Type B pancreatic cell (in vitro differentiated cells): ENCODE data around the gene FOXA3. TPM values are rescaled to one million over a fixed set of nuclear protein-coding genes. Genes with fewer than 3 reads are reported as not detected.
A peak's percentile ranks its signal among the peaks of the same experiment; 100 is the strongest.
"Not testable (repeated sequence)": the region's sequence is repeated elsewhere in the genome, so short reads cannot be mapped to it uniquely, and the experiment has no call there.

Experiments
- DNase-seq: peaks from one replicate; pipeline ENCODE4 v3.0.0; 2021; ENCODE audit warnings: mixed read lengths; ENCODE audit not compliant: unreplicated experiment; ENCODE audit errors: extremely low spot score
- H3K27ac Mint-ChIP-seq: 2 replicates; pipeline ENCODE4 v1.8.0; 2021; ENCODE audit warnings: mild to moderate bottlenecking, mixed read lengths
- H3K27me3 Mint-ChIP-seq: 2 replicates; pipeline ENCODE4 v1.8.0; 2021; ENCODE audit warnings: mixed read lengths
- H3K36me3 Mint-ChIP-seq: 2 replicates; pipeline ENCODE4 v1.8.0; 2021; ENCODE audit warnings: mixed read lengths
- H3K4me1 Mint-ChIP-seq: one replicate; pipeline ENCODE4 v1.8.0; 2021; ENCODE audit warnings: mixed read lengths; ENCODE audit not compliant: unreplicated experiment
- H3K4me3 Mint-ChIP-seq: 2 replicates; pipeline ENCODE4 v1.8.0; 2021; ENCODE audit warnings: mild to moderate bottlenecking, mixed read lengths
- H3K9me3 Mint-ChIP-seq: 2 replicates; pipeline ENCODE4 v1.8.0; 2021; ENCODE audit warnings: mixed read lengths
- total RNA-seq: library from RNA; stranded (reverse); gene quantifications from 2 replicates; pipeline ENCODE4 v1.2.1, GENCODE V29; 2021; ENCODE audit warnings: low replicate concordance
- TF ChIP-seq, protein P1 (sequence below): fragments of 200-600 bp; sonication (generic); conservative IDR thresholded peaks from 2 replicates; pipeline ENCODE4 v1.5.0; 2021; ENCODE audit warnings: antibody characterized with exemption, mild to moderate bottlenecking

FOXA3 gene
- total RNA-seq, 1 donor from 2014 or later, result 3.3 TPM

DNA sequence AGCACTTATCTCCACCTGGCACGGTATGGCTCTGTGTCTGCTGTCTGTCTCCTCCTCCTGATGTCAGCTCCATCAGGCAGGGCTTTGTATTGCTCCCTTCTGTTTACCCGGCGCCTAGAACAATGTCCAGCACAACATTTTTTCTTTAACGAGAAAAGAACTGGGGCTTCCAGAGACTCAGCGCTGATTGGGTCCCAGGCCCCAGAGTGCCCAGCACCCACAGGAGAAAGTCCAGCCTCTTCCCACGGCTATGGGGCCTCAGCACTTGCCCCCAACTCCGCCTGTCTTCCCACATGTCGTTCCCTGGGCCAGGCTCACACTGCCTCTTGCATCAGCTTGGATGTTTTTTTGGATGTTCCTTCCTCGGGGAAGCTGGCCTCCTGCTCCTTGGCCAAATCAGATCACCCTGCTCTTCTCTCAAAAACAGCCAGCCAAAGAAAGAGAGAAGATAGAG is 31.4 kb downstream of the FOXA3 start:
- DNase-seq, result no peak
- Mint-ChIP-seq H3K4me3 (no peak overlapping the region), H3K27me3 (peaks cover 2% of the 10 kb centered on the region), H3K27ac (no peak overlapping the region), H3K9me3 (no peaks in the 10 kb centered on the region), H3K36me3 (peaks cover 21% of the 10 kb centered on the region), H3K4me1 (peaks cover 1% of the 10 kb centered on the region)
- TF ChIP-seq, protein P1, sequence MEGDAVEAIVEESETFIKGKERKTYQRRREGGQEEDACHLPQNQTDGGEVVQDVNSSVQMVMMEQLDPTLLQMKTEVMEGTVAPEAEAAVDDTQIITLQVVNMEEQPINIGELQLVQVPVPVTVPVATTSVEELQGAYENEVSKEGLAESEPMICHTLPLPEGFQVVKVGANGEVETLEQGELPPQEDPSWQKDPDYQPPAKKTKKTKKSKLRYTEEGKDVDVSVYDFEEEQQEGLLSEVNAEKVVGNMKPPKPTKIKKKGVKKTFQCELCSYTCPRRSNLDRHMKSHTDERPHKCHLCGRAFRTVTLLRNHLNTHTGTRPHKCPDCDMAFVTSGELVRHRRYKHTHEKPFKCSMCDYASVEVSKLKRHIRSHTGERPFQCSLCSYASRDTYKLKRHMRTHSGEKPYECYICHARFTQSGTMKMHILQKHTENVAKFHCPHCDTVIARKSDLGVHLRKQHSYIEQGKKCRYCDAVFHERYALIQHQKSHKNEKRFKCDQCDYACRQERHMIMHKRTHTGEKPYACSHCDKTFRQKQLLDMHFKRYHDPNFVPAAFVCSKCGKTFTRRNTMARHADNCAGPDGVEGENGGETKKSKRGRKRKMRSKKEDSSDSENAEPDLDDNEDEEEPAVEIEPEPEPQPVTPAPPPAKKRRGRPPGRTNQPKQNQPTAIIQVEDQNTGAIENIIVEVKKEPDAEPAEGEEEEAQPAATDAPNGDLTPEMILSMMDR, result no peak

DNA sequence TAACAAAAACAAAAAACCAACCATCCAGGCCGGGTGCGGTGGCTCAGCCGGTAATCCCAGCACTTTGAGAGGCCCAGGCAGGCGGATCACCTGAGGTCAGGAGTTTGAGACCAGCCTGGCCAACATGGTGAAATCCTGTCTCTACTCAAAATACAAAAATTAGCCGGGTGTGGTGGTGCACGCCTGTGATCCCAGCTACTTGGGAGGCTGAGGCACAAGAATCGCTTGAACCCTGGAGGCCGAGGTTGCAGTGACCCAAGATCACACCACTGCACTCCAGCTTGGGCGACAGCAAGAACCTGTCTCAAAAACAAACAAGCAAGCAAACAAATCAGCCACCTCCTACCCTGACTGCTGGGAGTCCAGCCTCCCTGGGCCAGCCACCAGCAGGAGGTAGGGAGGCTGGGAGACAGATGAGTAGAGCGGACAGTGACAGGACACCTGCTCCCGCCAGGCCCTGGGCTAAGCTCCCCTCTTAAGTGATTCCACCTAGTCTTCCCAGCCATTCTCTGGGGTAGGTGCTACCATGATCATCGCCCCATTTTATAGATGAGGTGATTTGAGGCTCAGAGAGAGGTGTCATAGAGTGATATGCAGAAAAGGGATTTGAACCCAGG is 32.0 kb downstream of the FOXA3 start:
- not testable (repeated sequence) for H3K4me3 Mint-ChIP-seq, H3K27ac Mint-ChIP-seq, DNase-seq, H3K4me1 Mint-ChIP-seq, H3K27me3 Mint-ChIP-seq, H3K9me3 Mint-ChIP-seq
- peaks cover 25% of the 10 kb centered on the region for H3K36me3 Mint-ChIP-seq

DNA sequence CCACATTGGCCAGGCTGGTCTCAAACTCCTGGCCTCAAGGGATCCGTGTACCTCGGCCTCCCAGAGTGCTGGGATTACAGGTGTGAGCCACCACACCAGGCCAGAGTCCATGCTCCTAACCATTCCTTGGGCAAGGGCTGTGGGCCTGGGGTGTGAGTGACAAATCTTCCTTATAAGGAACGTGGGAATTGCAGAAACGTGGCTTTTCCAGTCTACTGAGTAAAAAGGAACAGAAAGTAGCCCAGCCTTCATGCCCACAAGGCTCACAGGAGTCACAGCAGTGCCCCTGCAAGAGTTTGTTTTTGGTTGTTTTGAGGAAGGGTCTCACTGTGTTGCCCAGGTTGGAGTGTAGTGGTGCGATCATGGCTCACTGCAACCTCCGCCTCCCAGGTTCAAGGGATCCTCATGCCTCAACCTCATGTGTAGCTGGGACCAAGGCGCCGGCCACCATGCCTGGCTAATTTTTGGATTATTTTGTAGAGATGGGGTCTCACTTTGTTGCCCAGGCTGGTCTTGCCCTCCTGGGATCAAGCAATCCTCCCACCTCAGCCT is 33.2 kb downstream of the FOXA3 start:
- TF ChIP-seq, protein P1, result no peak
- Mint-ChIP-seq H3K4me3 (no peak overlapping the region), H3K4me1 (peaks cover 6% of the 10 kb centered on the region), H3K27me3 (peaks cover 7% of the 10 kb centered on the region), H3K9me3 (no peaks in the 10 kb centered on the region), H3K36me3 (peaks cover 25% of the 10 kb centered on the region), H3K27ac (no peak overlapping the region)
- DNase-seq, result no peak

DNA sequence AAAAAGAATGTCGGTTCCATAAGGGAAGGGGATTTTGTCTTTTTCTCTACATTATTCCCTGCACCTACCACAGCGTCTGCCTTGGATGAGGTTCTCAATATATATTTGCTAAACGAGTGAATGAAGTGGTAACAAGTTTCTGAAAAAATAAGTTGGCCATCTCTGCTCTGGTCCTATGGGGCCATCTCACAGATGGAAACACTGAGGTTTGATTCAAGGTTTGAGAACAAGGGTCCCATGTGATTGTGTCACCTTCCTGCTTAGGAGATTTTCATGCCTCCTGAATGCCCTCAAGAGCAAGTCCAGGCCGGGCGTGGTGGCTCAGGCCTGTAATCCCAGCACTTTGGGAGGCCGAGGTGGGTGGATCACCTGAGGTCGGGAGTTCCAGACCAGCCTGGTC is 35.1 kb downstream of the FOXA3 start:
- no peak overlapping the region for H3K27ac Mint-ChIP-seq
- H3K36me3 Mint-ChIP-seq, result peaks cover 25% of the 10 kb centered on the region
- H3K27me3 Mint-ChIP-seq, result peaks cover 7% of the 10 kb centered on the region
- TF ChIP-seq, protein P1, result no peak
- H3K9me3 Mint-ChIP-seq, result no peaks in the 10 kb centered on the region
- DNase-seq, result no peak
- H3K4me1 Mint-ChIP-seq, result peaks cover 6% of the 10 kb centered on the region
- H3K4me3 Mint-ChIP-seq, result no peak overlapping the region

DNA sequence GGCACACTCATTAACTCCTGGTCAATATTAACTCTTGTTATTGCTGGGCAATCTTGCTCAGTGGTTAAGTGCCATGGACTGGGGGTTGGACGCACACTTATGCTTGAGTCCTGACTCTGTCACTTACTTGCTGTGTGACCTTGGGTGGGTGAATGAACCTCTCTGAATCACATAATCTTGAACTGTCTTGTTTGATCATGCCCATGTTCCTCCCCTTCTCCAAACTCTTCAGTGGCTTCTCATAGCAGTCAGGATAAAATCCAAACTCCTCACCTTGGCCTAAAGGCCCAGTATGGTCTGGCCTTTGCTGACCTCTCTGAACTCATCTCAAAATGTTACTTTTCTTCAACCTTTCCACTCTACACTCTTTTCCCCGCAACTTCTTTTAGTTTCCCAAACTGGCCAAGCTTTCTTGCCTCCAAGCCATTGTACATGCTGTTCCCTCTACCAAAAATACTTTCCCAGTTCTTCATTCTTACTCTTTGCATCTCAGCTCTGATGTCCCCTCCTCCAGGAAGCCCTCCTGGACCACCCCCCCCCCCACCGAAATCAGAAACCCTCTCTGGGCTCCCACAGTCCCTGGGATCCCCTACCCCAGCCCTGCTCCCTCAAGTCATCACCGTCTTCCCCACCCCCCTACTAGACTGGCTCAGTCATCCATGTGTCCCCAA is 35.9 kb downstream of the FOXA3 start:
- no peak for DNase-seq
- peaks cover 23% of the 10 kb centered on the region for H3K36me3 Mint-ChIP-seq
- peaks cover 7% of the 10 kb centered on the region for H3K27me3 Mint-ChIP-seq
- no peaks in the 10 kb centered on the region for H3K9me3 Mint-ChIP-seq
- H3K4me1 Mint-ChIP-seq, result peaks cover 6% of the 10 kb centered on the region
- no peak overlapping the region for H3K27ac Mint-ChIP-seq
- peak overlapping the region; percentile 12 for H3K4me3 Mint-ChIP-seq
- TF ChIP-seq, protein P1, result no peak

DNA sequence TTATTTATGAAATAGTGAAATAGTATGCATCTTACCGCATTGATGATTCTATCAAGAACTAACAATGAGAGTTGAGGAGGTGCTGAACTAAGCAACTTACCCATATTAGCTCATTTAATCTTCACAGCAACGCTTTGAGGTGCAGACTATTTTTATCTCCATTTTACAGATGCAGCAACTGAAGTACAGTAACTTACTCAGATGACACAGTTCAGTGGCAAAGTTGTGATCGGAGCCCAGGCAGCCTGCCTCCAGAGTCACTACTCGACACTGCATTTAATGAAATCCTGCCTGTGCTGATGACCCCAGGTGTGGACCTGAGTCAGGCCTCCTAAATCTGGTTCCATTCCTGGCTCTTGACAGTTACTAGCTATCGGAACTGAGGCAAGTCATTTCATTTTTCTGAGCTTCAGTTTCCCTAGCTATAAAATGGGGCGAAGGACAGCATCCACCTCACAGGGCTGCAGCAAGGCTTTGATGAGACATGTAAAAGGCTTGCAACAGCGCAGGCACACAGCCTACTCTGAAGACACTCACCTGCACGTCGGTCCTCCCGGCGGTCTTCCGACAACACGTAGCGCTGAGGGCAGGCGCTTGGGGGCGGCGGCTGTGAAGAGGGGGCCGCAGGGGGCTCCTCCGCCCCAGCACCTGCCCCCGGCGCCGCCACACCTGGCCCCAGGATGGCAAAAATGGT is 36.8 kb downstream of the FOXA3 start:
- TF ChIP-seq, protein P1, result no peak
- H3K27ac Mint-ChIP-seq, result no peak overlapping the region
- H3K9me3 Mint-ChIP-seq, result no peaks in the 10 kb centered on the region
- peak overlapping the region; percentile 74 for H3K4me3 Mint-ChIP-seq
- peaks cover 6% of the 10 kb centered on the region for H3K4me1 Mint-ChIP-seq
- DNase-seq, result no peak
- H3K36me3 Mint-ChIP-seq, result peaks cover 16% of the 10 kb centered on the region
- H3K27me3 Mint-ChIP-seq, result peaks cover 7% of the 10 kb centered on the region
